Measurements from ENCODE around the gene NR4A2. TPM values are rescaled to one million over a fixed set of nuclear protein-coding genes. Genes with fewer than 3 reads are reported as not detected.

The NR4A2 gene
- total RNA-seq, 1 experiment from 2014 or later: 0.66 TPM

DNA sequence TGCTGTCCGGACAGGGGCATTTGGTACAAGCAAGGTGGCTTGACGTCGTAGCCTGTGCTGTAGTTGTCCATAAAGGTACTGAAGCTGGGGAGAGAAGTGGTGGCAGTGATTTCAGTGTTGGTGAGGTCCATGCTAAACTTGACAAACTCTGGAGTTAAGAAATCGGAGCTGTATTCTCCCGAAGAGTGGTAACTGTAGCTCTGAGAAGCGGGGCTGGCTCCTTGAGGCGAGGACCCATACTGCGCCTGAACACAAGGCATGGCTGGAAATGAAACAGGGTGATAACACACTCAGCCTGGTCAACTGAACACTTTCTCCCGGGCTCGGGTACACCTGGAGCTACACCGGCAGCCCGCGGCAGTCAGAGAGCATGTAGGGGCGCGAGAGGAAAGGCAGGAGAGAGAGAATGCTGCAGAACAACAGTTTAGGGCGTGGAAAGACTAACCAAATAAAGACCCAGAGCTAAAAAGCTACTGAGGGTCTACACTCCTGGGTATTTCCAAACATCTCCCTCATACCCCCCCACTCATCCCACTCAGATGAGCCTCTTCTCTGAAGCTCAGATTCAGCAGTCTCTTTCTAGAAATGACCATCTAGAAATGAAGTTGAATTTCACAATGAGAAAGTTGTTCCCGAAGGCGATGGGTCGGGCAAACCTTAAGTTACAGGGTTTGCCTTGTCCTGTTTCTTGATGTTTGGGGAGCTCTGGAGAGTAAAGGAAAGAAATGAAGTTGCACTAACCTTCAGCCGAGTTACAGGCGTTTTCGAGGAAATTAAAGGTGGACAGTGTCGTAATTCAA is 2.4 kb downstream of the NR4A2 start:
- POLR2A ChIA-PET: interaction anchor here (0.8 to 1.4 kb wide), 3 partner anchors 11 to 259 kb away, joined by 3 read pairs; no protein-coding TSS in a partner anchor
- Mint-ChIP-seq H3K27me3 (ENCODE audit: low read depth) (peaks cover 90% of the 10 kb centered on the region), H3K9me3 (no peaks in the 10 kb centered on the region), H3K27ac (no peak overlapping the region), H3K36me3 (no peaks in the 10 kb centered on the region), H3K4me1 (peaks cover 71% of the 10 kb centered on the region), H3K4me3 (peak overlapping the region; percentile 69)
- CTCF ChIA-PET: interaction anchor here (1.7 kb wide), 1 partner anchor 11 kb away, joined by 4 read pairs; no protein-coding TSS in a partner anchor
- ATAC-seq (no peak), DNase-seq (ENCODE audit: low spot score) (no peak)
- TF ChIP-seq, protein P1, sequence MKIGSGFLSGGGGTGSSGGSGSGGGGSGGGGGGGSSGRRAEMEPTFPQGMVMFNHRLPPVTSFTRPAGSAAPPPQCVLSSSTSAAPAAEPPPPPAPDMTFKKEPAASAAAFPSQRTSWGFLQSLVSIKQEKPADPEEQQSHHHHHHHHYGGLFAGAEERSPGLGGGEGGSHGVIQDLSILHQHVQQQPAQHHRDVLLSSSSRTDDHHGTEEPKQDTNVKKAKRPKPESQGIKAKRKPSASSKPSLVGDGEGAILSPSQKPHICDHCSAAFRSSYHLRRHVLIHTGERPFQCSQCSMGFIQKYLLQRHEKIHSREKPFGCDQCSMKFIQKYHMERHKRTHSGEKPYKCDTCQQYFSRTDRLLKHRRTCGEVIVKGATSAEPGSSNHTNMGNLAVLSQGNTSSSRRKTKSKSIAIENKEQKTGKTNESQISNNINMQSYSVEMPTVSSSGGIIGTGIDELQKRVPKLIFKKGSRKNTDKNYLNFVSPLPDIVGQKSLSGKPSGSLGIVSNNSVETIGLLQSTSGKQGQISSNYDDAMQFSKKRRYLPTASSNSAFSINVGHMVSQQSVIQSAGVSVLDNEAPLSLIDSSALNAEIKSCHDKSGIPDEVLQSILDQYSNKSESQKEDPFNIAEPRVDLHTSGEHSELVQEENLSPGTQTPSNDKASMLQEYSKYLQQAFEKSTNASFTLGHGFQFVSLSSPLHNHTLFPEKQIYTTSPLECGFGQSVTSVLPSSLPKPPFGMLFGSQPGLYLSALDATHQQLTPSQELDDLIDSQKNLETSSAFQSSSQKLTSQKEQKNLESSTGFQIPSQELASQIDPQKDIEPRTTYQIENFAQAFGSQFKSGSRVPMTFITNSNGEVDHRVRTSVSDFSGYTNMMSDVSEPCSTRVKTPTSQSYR (CRISPR knock-in tag; IDR thresholded peaks at IDR 0.05): no peak
- TF ChIP-seq ZNF232 (CRISPR knock-in tag; IDR thresholded peaks at IDR 0.05) (no peak), NFYB (CRISPR knock-in tag; conservative IDR thresholded peaks at IDR 0.05; ENCODE audit: low read depth) (no peak), TEAD4 (CRISPR knock-in tag; IDR thresholded peaks at IDR 0.05) (no peak), ZNF423 (CRISPR knock-in tag; IDR thresholded peaks at IDR 0.05) (no peak), FOXP1 (CRISPR knock-in tag; IDR thresholded peaks at IDR 0.05; ENCODE audit: borderline replicate concordance) (no peak), NR2C2 (CRISPR knock-in tag; IDR thresholded peaks at IDR 0.05) (no peak), NFATC4 (CRISPR knock-in tag; IDR thresholded peaks at IDR 0.05) (no peak), ELF4 (CRISPR knock-in tag; IDR thresholded peaks at IDR 0.05; ENCODE audit: low read depth) (no peak)
- TF ChIP-seq, protein P2, sequence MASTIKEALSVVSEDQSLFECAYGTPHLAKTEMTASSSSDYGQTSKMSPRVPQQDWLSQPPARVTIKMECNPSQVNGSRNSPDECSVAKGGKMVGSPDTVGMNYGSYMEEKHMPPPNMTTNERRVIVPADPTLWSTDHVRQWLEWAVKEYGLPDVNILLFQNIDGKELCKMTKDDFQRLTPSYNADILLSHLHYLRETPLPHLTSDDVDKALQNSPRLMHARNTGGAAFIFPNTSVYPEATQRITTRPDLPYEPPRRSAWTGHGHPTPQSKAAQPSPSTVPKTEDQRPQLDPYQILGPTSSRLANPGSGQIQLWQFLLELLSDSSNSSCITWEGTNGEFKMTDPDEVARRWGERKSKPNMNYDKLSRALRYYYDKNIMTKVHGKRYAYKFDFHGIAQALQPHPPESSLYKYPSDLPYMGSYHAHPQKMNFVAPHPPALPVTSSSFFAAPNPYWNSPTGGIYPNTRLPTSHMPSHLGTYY (CRISPR knock-in tag; IDR thresholded peaks at IDR 0.05): no peak
- TF ChIP-seq, protein P3, sequence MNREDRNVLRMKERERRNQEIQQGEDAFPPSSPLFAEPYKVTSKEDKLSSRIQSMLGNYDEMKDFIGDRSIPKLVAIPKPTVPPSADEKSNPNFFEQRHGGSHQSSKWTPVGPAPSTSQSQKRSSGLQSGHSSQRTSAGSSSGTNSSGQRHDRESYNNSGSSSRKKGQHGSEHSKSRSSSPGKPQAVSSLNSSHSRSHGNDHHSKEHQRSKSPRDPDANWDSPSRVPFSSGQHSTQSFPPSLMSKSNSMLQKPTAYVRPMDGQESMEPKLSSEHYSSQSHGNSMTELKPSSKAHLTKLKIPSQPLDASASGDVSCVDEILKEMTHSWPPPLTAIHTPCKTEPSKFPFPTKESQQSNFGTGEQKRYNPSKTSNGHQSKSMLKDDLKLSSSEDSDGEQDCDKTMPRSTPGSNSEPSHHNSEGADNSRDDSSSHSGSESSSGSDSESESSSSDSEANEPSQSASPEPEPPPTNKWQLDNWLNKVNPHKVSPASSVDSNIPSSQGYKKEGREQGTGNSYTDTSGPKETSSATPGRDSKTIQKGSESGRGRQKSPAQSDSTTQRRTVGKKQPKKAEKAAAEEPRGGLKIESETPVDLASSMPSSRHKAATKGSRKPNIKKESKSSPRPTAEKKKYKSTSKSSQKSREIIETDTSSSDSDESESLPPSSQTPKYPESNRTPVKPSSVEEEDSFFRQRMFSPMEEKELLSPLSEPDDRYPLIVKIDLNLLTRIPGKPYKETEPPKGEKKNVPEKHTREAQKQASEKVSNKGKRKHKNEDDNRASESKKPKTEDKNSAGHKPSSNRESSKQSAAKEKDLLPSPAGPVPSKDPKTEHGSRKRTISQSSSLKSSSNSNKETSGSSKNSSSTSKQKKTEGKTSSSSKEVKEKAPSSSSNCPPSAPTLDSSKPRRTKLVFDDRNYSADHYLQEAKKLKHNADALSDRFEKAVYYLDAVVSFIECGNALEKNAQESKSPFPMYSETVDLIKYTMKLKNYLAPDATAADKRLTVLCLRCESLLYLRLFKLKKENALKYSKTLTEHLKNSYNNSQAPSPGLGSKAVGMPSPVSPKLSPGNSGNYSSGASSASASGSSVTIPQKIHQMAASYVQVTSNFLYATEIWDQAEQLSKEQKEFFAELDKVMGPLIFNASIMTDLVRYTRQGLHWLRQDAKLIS (CRISPR knock-in tag; IDR thresholded peaks at IDR 0.05; ENCODE audit: borderline replicate concordance): no peak
- TF ChIP-seq, protein P4, sequence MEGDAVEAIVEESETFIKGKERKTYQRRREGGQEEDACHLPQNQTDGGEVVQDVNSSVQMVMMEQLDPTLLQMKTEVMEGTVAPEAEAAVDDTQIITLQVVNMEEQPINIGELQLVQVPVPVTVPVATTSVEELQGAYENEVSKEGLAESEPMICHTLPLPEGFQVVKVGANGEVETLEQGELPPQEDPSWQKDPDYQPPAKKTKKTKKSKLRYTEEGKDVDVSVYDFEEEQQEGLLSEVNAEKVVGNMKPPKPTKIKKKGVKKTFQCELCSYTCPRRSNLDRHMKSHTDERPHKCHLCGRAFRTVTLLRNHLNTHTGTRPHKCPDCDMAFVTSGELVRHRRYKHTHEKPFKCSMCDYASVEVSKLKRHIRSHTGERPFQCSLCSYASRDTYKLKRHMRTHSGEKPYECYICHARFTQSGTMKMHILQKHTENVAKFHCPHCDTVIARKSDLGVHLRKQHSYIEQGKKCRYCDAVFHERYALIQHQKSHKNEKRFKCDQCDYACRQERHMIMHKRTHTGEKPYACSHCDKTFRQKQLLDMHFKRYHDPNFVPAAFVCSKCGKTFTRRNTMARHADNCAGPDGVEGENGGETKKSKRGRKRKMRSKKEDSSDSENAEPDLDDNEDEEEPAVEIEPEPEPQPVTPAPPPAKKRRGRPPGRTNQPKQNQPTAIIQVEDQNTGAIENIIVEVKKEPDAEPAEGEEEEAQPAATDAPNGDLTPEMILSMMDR (IDR thresholded peaks at IDR 0.05): no peak
- TF ChIP-seq, protein P5, sequence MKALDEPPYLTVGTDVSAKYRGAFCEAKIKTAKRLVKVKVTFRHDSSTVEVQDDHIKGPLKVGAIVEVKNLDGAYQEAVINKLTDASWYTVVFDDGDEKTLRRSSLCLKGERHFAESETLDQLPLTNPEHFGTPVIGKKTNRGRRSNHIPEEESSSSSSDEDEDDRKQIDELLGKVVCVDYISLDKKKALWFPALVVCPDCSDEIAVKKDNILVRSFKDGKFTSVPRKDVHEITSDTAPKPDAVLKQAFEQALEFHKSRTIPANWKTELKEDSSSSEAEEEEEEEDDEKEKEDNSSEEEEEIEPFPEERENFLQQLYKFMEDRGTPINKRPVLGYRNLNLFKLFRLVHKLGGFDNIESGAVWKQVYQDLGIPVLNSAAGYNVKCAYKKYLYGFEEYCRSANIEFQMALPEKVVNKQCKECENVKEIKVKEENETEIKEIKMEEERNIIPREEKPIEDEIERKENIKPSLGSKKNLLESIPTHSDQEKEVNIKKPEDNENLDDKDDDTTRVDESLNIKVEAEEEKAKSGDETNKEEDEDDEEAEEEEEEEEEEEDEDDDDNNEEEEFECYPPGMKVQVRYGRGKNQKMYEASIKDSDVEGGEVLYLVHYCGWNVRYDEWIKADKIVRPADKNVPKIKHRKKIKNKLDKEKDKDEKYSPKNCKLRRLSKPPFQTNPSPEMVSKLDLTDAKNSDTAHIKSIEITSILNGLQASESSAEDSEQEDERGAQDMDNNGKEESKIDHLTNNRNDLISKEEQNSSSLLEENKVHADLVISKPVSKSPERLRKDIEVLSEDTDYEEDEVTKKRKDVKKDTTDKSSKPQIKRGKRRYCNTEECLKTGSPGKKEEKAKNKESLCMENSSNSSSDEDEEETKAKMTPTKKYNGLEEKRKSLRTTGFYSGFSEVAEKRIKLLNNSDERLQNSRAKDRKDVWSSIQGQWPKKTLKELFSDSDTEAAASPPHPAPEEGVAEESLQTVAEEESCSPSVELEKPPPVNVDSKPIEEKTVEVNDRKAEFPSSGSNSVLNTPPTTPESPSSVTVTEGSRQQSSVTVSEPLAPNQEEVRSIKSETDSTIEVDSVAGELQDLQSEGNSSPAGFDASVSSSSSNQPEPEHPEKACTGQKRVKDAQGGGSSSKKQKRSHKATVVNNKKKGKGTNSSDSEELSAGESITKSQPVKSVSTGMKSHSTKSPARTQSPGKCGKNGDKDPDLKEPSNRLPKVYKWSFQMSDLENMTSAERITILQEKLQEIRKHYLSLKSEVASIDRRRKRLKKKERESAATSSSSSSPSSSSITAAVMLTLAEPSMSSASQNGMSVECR (CRISPR knock-in tag; IDR thresholded peaks at IDR 0.05; ENCODE audit: borderline replicate concordance): no peak
- TF ChIP-seq, protein P6, sequence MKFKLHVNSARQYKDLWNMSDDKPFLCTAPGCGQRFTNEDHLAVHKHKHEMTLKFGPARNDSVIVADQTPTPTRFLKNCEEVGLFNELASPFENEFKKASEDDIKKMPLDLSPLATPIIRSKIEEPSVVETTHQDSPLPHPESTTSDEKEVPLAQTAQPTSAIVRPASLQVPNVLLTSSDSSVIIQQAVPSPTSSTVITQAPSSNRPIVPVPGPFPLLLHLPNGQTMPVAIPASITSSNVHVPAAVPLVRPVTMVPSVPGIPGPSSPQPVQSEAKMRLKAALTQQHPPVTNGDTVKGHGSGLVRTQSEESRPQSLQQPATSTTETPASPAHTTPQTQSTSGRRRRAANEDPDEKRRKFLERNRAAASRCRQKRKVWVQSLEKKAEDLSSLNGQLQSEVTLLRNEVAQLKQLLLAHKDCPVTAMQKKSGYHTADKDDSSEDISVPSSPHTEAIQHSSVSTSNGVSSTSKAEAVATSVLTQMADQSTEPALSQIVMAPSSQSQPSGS (CRISPR knock-in tag; IDR thresholded peaks at IDR 0.05; ENCODE audit: borderline replicate concordance, low read depth): no peak
- TF ChIP-seq, protein P7, sequence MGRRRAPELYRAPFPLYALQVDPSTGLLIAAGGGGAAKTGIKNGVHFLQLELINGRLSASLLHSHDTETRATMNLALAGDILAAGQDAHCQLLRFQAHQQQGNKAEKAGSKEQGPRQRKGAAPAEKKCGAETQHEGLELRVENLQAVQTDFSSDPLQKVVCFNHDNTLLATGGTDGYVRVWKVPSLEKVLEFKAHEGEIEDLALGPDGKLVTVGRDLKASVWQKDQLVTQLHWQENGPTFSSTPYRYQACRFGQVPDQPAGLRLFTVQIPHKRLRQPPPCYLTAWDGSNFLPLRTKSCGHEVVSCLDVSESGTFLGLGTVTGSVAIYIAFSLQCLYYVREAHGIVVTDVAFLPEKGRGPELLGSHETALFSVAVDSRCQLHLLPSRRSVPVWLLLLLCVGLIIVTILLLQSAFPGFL (CRISPR knock-in tag; IDR thresholded peaks at IDR 0.05; ENCODE audit: borderline replicate concordance): no peak
- TF ChIP-seq, protein P8, sequence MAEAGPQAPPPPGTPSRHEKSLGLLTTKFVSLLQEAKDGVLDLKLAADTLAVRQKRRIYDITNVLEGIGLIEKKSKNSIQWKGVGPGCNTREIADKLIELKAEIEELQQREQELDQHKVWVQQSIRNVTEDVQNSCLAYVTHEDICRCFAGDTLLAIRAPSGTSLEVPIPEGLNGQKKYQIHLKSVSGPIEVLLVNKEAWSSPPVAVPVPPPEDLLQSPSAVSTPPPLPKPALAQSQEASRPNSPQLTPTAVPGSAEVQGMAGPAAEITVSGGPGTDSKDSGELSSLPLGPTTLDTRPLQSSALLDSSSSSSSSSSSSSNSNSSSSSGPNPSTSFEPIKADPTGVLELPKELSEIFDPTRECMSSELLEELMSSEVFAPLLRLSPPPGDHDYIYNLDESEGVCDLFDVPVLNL (CRISPR knock-in tag; IDR thresholded peaks at IDR 0.05; ENCODE audit: borderline replicate concordance, low read depth): no peak
